Measurements from ENCODE around the gene TOGARAM2.
"Not testable (repeated sequence)": the region's sequence is repeated elsewhere in the genome, so short reads cannot be mapped to it uniquely, and the experiment has no call there.

The TOGARAM2 gene

GRCh38 chr2:29074411-29074810 lies 93.3 kb downstream of the TOGARAM2 start, which contains the start of gene PCARE:
Gene PCARE (minus strand): TSS chr2:29074523. CDS start chr2:29074261, 262 bp downstream.
- Histone ChIP-seq H3K9me3 (ENCODE audit: control insufficient read depth, low read length) (no peaks in the 10 kb centered on the region), H3K9ac (ENCODE audit: low read length) (no peak within 1 kb of the TSS), H3K4me3 (ENCODE audit: low read length) (no peak within 1 kb of the TSS), H3K36me3 (ENCODE audit: control insufficient read depth, insufficient read depth, low read length) (no peaks in the 10 kb centered on the region), H3K27me3 (ENCODE audit: control insufficient read depth, insufficient read depth, low read length) (no peaks in the 10 kb centered on the region), H3K4me1 (ENCODE audit: control insufficient read depth, insufficient read depth, low read length) (no peaks in the 10 kb centered on the region)

- H3K27me3 ChIP-seq (ENCODE audit: control insufficient read depth, insufficient read depth, low read length), result no peaks in the 10 kb centered on the region
- no peak overlapping the region for H3K4me3 ChIP-seq (ENCODE audit: low read length)
- H3K9ac ChIP-seq (ENCODE audit: low read length), result no peak overlapping the region
Measured at GRCh38 chr2:29075894-29076705, 95.0 kb downstream of the TOGARAM2 start.

DNA sequence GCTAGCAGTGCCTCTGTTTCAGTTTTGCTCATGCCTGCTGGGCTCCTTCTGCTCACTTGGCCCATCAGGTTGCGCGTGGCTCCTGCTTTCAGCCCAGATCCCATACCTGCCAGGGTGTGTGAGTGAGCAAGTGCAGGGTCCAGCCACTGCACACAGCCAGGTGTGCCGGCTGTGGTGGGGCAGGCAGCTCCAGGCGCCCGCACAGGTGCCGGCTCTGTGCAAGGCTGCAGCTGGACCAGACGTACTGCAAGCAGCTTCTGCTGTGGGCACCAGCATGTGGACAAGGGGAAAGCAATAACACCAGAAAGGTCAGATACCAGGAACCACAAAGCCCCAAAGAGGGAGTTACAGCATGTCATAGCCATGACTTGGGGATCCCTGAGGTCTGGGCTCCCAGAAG lies 98.8 kb downstream of the TOGARAM2 start:
- no peak overlapping the region for H3K4me3 ChIP-seq (ENCODE audit: low read length)

More at GRCh38 chr2:29075894-29076705, 95.0 kb downstream of the TOGARAM2 start:
- no peaks in the 10 kb centered on the region for H3K9me3 ChIP-seq (ENCODE audit: control insufficient read depth, low read length)
- no peaks in the 10 kb centered on the region for H3K4me1 ChIP-seq (ENCODE audit: control insufficient read depth, insufficient read depth, low read length)
- no peaks in the 10 kb centered on the region for H3K36me3 ChIP-seq (ENCODE audit: control insufficient read depth, insufficient read depth, low read length)

GRCh38 chr2:29080886-29081743 lies 100.0 kb downstream of the TOGARAM2 start:
- Histone ChIP-seq H3K4me1 (ENCODE audit: control insufficient read depth, insufficient read depth, low read length) (no peaks in the 10 kb centered on the region), H3K4me3 (ENCODE audit: low read length) (no peak overlapping the region), H3K9me3 (ENCODE audit: control insufficient read depth, low read length) (no peaks in the 10 kb centered on the region), H3K27me3 (ENCODE audit: control insufficient read depth, insufficient read depth, low read length) (no peaks in the 10 kb centered on the region), H3K9ac (ENCODE audit: low read length) (no peak overlapping the region), H3K36me3 (ENCODE audit: control insufficient read depth, insufficient read depth, low read length) (no peaks in the 10 kb centered on the region)

More for the DNA sequence above, 98.8 kb downstream of the TOGARAM2 start:
- Histone ChIP-seq H3K4me1 (ENCODE audit: control insufficient read depth, insufficient read depth, low read length) (no peaks in the 10 kb centered on the region), H3K36me3 (ENCODE audit: control insufficient read depth, insufficient read depth, low read length) (no peaks in the 10 kb centered on the region), H3K27me3 (ENCODE audit: control insufficient read depth, insufficient read depth, low read length) (no peaks in the 10 kb centered on the region), H3K9ac (ENCODE audit: low read length) (no peak overlapping the region), H3K9me3 (ENCODE audit: control insufficient read depth, low read length) (no peaks in the 10 kb centered on the region)

- no peak overlapping the region for H3K9ac ChIP-seq (ENCODE audit: low read length)
- no peaks in the 10 kb centered on the region for H3K27me3 ChIP-seq (ENCODE audit: control insufficient read depth, insufficient read depth, low read length)
- no peaks in the 10 kb centered on the region for H3K4me1 ChIP-seq (ENCODE audit: control insufficient read depth, insufficient read depth, low read length)
- H3K4me3 ChIP-seq (ENCODE audit: low read length), result no peak overlapping the region
- H3K9me3 ChIP-seq (ENCODE audit: control insufficient read depth, low read length), result no peaks in the 10 kb centered on the region
- no peaks in the 10 kb centered on the region for H3K36me3 ChIP-seq (ENCODE audit: control insufficient read depth, insufficient read depth, low read length)
Measured at GRCh38 chr2:29082804-29083495, 101.9 kb downstream of the TOGARAM2 start.

DNA sequence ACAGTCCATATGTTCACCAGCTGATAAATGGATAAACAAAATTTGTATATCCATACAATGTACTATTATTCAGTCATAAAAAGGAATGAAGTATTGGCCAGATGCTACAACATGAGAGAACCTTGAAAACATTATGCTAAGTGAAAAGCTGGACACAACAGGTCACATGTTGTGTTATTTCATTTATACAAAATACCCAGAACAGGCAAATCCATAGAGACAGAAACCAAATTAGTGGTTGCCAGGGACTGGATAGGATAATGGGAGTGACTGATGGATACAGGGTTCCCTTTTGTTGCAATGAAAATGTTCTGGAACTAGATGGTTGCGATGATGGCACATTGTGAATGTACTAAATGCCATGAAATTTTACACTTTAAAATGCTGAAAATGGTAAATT lies 103.5 kb downstream of the TOGARAM2 start:
- H3K27me3 ChIP-seq (ENCODE audit: control insufficient read depth, insufficient read depth, low read length), result no peaks in the 10 kb centered on the region
- no peaks in the 10 kb centered on the region for H3K4me1 ChIP-seq (ENCODE audit: control insufficient read depth, insufficient read depth, low read length)
- H3K36me3 ChIP-seq (ENCODE audit: control insufficient read depth, insufficient read depth, low read length), result no peaks in the 10 kb centered on the region
- no peaks in the 10 kb centered on the region for H3K9me3 ChIP-seq (ENCODE audit: control insufficient read depth, low read length)
- H3K4me3 ChIP-seq (ENCODE audit: low read length), result no peak overlapping the region
- no peak overlapping the region for H3K9ac ChIP-seq (ENCODE audit: low read length)

GRCh38 chr2:29090311-29090710 lies 109.2 kb downstream of the TOGARAM2 start:
- H3K27me3 ChIP-seq (ENCODE audit: control insufficient read depth, insufficient read depth, low read length); H3K9me3 ChIP-seq (ENCODE audit: control insufficient read depth, low read length); H3K4me3 ChIP-seq (ENCODE audit: low read length); H3K4me1 ChIP-seq (ENCODE audit: control insufficient read depth, insufficient read depth, low read length); H3K36me3 ChIP-seq (ENCODE audit: control insufficient read depth, insufficient read depth, low read length); H3K9ac ChIP-seq (ENCODE audit: low read length): not testable (repeated sequence)

DNA sequence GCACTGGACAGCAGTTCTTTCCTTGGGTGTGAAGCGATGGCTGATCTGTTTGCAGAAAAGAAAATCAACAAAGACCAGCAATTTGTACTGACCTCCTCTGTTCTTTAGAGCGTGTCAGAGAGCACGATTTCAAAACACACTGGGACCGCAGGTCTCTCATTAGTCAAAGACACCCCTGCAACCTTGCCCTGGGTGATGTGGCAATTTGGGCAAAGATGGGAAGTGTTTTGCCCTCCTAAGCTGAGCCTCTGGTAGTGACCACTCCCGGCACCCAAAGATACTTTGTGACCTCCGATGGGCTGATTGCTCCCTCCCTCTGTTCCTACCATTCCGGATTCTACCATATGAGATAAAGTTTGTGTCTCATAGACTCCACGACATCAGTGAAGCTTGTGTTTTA lies 115.9 kb downstream of the TOGARAM2 start:
- H3K4me1 ChIP-seq (ENCODE audit: control insufficient read depth, insufficient read depth, low read length), result no peaks in the 10 kb centered on the region
- no peak overlapping the region for H3K4me3 ChIP-seq (ENCODE audit: low read length)
- no peaks in the 10 kb centered on the region for H3K27me3 ChIP-seq (ENCODE audit: control insufficient read depth, insufficient read depth, low read length)
- no peaks in the 10 kb centered on the region for H3K36me3 ChIP-seq (ENCODE audit: control insufficient read depth, insufficient read depth, low read length)
- H3K9ac ChIP-seq (ENCODE audit: low read length), result no peak overlapping the region
- no peaks in the 10 kb centered on the region for H3K9me3 ChIP-seq (ENCODE audit: control insufficient read depth, low read length)

DNA sequence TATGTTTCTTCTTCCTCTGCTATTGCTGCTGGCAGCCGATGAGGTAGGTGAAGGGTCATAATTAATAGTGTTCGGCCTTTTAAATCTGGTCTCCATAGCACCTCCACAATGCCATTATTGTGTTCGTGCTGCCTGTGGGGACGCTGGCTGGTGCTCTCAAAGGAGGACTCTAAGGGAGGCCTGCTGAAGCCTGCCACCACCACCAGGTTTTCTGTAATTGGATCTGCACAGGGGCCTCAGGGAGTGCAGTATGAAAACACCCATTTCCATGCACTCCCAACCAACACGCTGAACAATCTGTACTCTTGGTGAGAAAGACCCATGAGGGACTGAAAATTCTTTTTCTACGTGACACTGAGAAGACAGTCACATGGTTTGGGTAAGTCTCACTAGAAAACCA lies 116.5 kb downstream of the TOGARAM2 start:
- no peaks in the 10 kb centered on the region for H3K36me3 ChIP-seq (ENCODE audit: control insufficient read depth, insufficient read depth, low read length)
- no peaks in the 10 kb centered on the region for H3K9me3 ChIP-seq (ENCODE audit: control insufficient read depth, low read length)
- no peaks in the 10 kb centered on the region for H3K27me3 ChIP-seq (ENCODE audit: control insufficient read depth, insufficient read depth, low read length)
- no peaks in the 10 kb centered on the region for H3K4me1 ChIP-seq (ENCODE audit: control insufficient read depth, insufficient read depth, low read length)
- H3K9ac ChIP-seq (ENCODE audit: low read length), result no peak overlapping the region
- H3K4me3 ChIP-seq (ENCODE audit: low read length), result no peak overlapping the region

DNA sequence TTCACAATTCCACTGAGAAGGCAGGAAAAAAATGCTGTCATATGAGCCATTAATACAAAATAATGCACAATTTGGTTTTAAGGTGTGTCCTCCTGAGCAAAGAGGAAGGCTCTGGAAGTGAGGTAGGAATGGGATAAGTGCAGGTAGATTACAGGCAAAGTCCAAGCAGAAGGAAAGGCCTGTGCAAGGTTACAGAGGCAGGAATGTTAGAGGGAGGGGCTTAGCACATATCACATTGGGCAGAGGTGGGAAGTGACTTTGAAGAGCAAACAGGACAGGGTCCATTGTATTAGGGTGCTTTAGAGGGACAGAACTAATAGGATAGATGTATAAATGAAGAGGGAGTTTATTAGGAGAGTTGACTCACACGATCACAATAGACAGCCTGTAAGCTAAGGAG lies 119.5 kb downstream of the TOGARAM2 start:
- no peaks in the 10 kb centered on the region for H3K27me3 ChIP-seq (ENCODE audit: control insufficient read depth, insufficient read depth, low read length)
- H3K9ac ChIP-seq (ENCODE audit: low read length), result no peak overlapping the region
- no peaks in the 10 kb centered on the region for H3K36me3 ChIP-seq (ENCODE audit: control insufficient read depth, insufficient read depth, low read length)
- H3K4me1 ChIP-seq (ENCODE audit: control insufficient read depth, insufficient read depth, low read length), result no peaks in the 10 kb centered on the region
- no peaks in the 10 kb centered on the region for H3K9me3 ChIP-seq (ENCODE audit: control insufficient read depth, low read length)
- H3K4me3 ChIP-seq (ENCODE audit: low read length), result no peak overlapping the region

Measured in mucosa of stomach (tissue), 1 donor.